HL-60 (cell line): ENCODE data around the gene ZNF441.

ENCODE experiments used
- DNase-seq, 2 experiments: peaks; one replicate each; pipeline ENCODE4 v3.0.0-alpha.2; 2010 to 2020; ENCODE audit warnings: low read depth in 1 of 2, low spot score in 1 of 2
- H3K27ac ChIP-seq: fragments of 250-450 bp; sonication (Bioruptor Pico); replicated peaks from 2 replicates; pipeline ENCODE4 v1.5.1; 2020; ENCODE audit warnings: mild to moderate bottlenecking, moderate library complexity
- H3K27me3 ChIP-seq: fragments of 250-450 bp; sonication (Bioruptor Pico); 2 replicates; pipeline ENCODE4 v1.5.1; 2021; ENCODE audit warnings: mild to moderate bottlenecking, moderate library complexity; ENCODE audit not compliant: insufficient read depth, poor library complexity, severe bottlenecking
- H3K4me3 ChIP-seq: replicated peaks from 2 replicates; pipeline ENCODE4 v1.5.1; 2011; ENCODE audit warnings: mild to moderate bottlenecking, control low read depth, low read length; ENCODE audit not compliant: insufficient read depth
- CTCF ChIP-seq: IDR thresholded peaks from one replicate; pipeline ENCODE4 v1.5.1; 2011; ENCODE audit warnings: low read length, control low read depth, inconsistent platforms; ENCODE audit not compliant: insufficient read depth
- GABPA ChIP-seq: IDR thresholded peaks from 2 replicates; pipeline ENCODE4 v1.6.1; 2012; ENCODE audit warnings: low read depth
- POLR2AphosphoS5 ChIP-seq: IDR thresholded peaks from 2 replicates; pipeline ENCODE4 v1.6.1; 2012; ENCODE audit warnings: low read depth
- REST ChIP-seq: IDR thresholded peaks from 2 replicates; pipeline ENCODE4 v1.6.1; 2012; ENCODE audit warnings: low read depth; ENCODE audit not compliant: insufficient replicate concordance
- SPI1 ChIP-seq: IDR thresholded peaks from 2 replicates; pipeline ENCODE4 v1.6.1; 2012; ENCODE audit warnings: low read depth, mild to moderate bottlenecking, borderline replicate concordance

The ZNF441 gene

GRCh38 chr19:11738746-11739620, 27.8 kb upstream of the ZNF441 start, which contains the start of gene ZNF823:
TSS of gene ZNF823 (minus strand) at chr19:11738946. CDS start at chr19:11738819, 127 bp downstream.
- peak; percentile 52 to 99 for DNase-seq
- TF ChIP-seq POLR2AphosphoS5 (peak; percentile 70), SPI1 (no peak)
- no peaks in the 10 kb centered on the region for H3K27me3 ChIP-seq
- peak within 1 kb of the TSS; percentile 82 for H3K27ac ChIP-seq
- peak within 1 kb of the TSS; percentile 54 for H3K4me3 ChIP-seq

GRCh38 chr19:11745869-11746268, 20.9 kb upstream of the ZNF441 start:
- DNase-seq, result no peak

GRCh38 chr19:11747277-11747676, 19.5 kb upstream of the ZNF441 start:
- no peak overlapping the region for H3K4me3 ChIP-seq
- no peak overlapping the region for H3K27ac ChIP-seq
- no peak for TF ChIP-seq SPI1
- DNase-seq, result no peak
- H3K27me3 ChIP-seq, result no peaks in the 10 kb centered on the region

More at GRCh38 chr19:11745869-11746268, 20.9 kb upstream of the ZNF441 start:
- Histone ChIP-seq H3K27ac (no peak overlapping the region), H3K4me3 (no peak overlapping the region), H3K27me3 (no peaks in the 10 kb centered on the region)
- no peak for TF ChIP-seq SPI1
- no peak for TF ChIP-seq REST
- TF ChIP-seq POLR2AphosphoS5, result no peak
- TF ChIP-seq GABPA, result no peak
- TF ChIP-seq CTCF, result no peak

GRCh38 chr19:11749751-11750150, 17.0 kb upstream of the ZNF441 start:
- TF ChIP-seq POLR2AphosphoS5, result no peak
- TF ChIP-seq GABPA, result no peak
- no peak for TF ChIP-seq CTCF
- TF ChIP-seq REST, result no peak
- TF ChIP-seq SPI1, result no peak
- H3K4me3 ChIP-seq, result no peak overlapping the region
- no peak for DNase-seq

More at GRCh38 chr19:11749751-11750150, 17.0 kb upstream of the ZNF441 start:
- Histone ChIP-seq H3K27me3 (no peaks in the 10 kb centered on the region), H3K27ac (no peak overlapping the region)
